KMS-11 (cell line): ENCODE measurements around the gene TIMP3.

Source experiments
- H2AFZ ChIP-seq: fragments of 200-600 bp; sonication (generic); 2 replicates; pipeline ENCODE4 v1.6.1; 2016; ENCODE audit warnings: antibody characterized with exemption, mixed run types, low read depth
- H3K27ac ChIP-seq: fragments of 200-600 bp; sonication (generic); 2 replicates; pipeline ENCODE4 v1.6.1; 2016; ENCODE audit warnings: mild to moderate bottlenecking, mixed run types
- H3K27me3 ChIP-seq: fragments of 200-600 bp; sonication (generic); 2 replicates; pipeline ENCODE4 v1.6.1; 2017; ENCODE audit warnings: mild to moderate bottlenecking, low read depth, mixed run types, moderate library complexity; ENCODE audit not compliant: insufficient read depth
- H3K36me3 ChIP-seq: fragments of 200-600 bp; sonication (generic); 2 replicates; pipeline ENCODE4 v1.6.1; 2017; ENCODE audit warnings: mild to moderate bottlenecking, mixed run types; ENCODE audit not compliant: insufficient read depth
- H3K4me1 ChIP-seq: fragments of 200-600 bp; sonication (generic); 2 replicates; pipeline ENCODE4 v1.6.1; 2016; ENCODE audit warnings: mild to moderate bottlenecking, low read depth, mixed run types; ENCODE audit not compliant: poor library complexity, severe bottlenecking
- H3K4me2 ChIP-seq: fragments of 200-600 bp; sonication (generic); 2 replicates; pipeline ENCODE4 v1.7.0; 2016; ENCODE audit warnings: mild to moderate bottlenecking, mixed run types
- H3K4me3 ChIP-seq: fragments of 200-600 bp; sonication (generic); IDR thresholded peaks from 2 replicates; pipeline ENCODE4 v1.6.1; 2017; ENCODE audit warnings: low read depth, low read length, mixed read lengths; ENCODE audit not compliant: insufficient read depth
- H3K79me2 ChIP-seq: fragments of 200-600 bp; sonication (generic); 2 replicates; pipeline ENCODE4 v1.6.1; 2016; ENCODE audit warnings: low read depth, mixed run types; ENCODE audit not compliant: insufficient read depth
- H3K9ac ChIP-seq: fragments of 200-600 bp; sonication (generic); 2 replicates; pipeline ENCODE4 v1.6.1; 2016; ENCODE audit warnings: mild to moderate bottlenecking, mixed run types
- H4K20me1 ChIP-seq: fragments of 200-600 bp; sonication (generic); 2 replicates; pipeline ENCODE4 v1.6.1; 2016; ENCODE audit warnings: mild to moderate bottlenecking, mixed run types; ENCODE audit not compliant: insufficient read depth
- CTCF ChIP-seq: fragments of 200-600 bp; sonication (generic); conservative IDR thresholded peaks from 2 replicates; pipeline ENCODE4 v1.6.1; 2017; ENCODE audit warnings: low read depth, mild to moderate bottlenecking, antibody characterized with exemption, low read length, moderate library complexity, mixed read lengths

The TIMP3 gene

GRCh38 chr22:32808038-32808445, 6.5 kb downstream of the TIMP3 start:
- H3K79me2 ChIP-seq: no peaks in the 10 kb centered on the region
- no peak overlapping the region for H3K9ac ChIP-seq
- no peaks in the 10 kb centered on the region for H3K36me3 ChIP-seq
- H3K4me1 ChIP-seq: no peaks in the 10 kb centered on the region
- H3K27me3 ChIP-seq: no peaks in the 10 kb centered on the region
- no peak overlapping the region for H2AFZ ChIP-seq
- no peak overlapping the region for H3K4me2 ChIP-seq
- no peak overlapping the region for H3K4me3 ChIP-seq
- no peaks in the 10 kb centered on the region for H4K20me1 ChIP-seq
- H3K27ac ChIP-seq: no peak overlapping the region
- TF ChIP-seq CTCF: no peak

- Histone ChIP-seq H3K36me3 (no peaks in the 10 kb centered on the region), H3K27ac (no peak overlapping the region), H3K4me1 (no peaks in the 10 kb centered on the region), H3K79me2 (no peaks in the 10 kb centered on the region), H3K4me3 (no peak overlapping the region), H3K4me2 (no peak overlapping the region), H3K27me3 (no peaks in the 10 kb centered on the region), H4K20me1 (no peaks in the 10 kb centered on the region), H3K9ac (no peak overlapping the region), H2AFZ (no peak overlapping the region)
- no peak for TF ChIP-seq CTCF
These were observed 8.5 kb downstream of the TIMP3 start for GRCh38 chr22:32809786-32810554.

GRCh38 chr22:32810555-32811133, 9.1 kb downstream of the TIMP3 start:
- Histone ChIP-seq H4K20me1 (no peaks in the 10 kb centered on the region), H3K27me3 (no peaks in the 10 kb centered on the region), H3K79me2 (no peaks in the 10 kb centered on the region), H3K4me1 (no peaks in the 10 kb centered on the region), H3K27ac (no peak overlapping the region), H2AFZ (no peak overlapping the region), H3K9ac (no peak overlapping the region), H3K4me2 (no peak overlapping the region), H3K4me3 (no peak overlapping the region), H3K36me3 (no peaks in the 10 kb centered on the region)
- no peak for TF ChIP-seq CTCF

- no peaks in the 10 kb centered on the region for H3K36me3 ChIP-seq
- H3K4me1 ChIP-seq: no peaks in the 10 kb centered on the region
- H4K20me1 ChIP-seq: no peaks in the 10 kb centered on the region
- no peaks in the 10 kb centered on the region for H3K79me2 ChIP-seq
- no peak overlapping the region for H2AFZ ChIP-seq
- TF ChIP-seq CTCF: no peak
- no peak overlapping the region for H3K4me3 ChIP-seq
- no peaks in the 10 kb centered on the region for H3K27me3 ChIP-seq
- H3K27ac ChIP-seq: no peak overlapping the region
- no peak overlapping the region for H3K4me2 ChIP-seq
- no peak overlapping the region for H3K9ac ChIP-seq
These were observed 10.5 kb downstream of the TIMP3 start for GRCh38 chr22:32811788-32812545.
